DMS53 (cell line): ENCODE results near the gene MOB3B.
A peak's percentile ranks its signal among the peaks of the same experiment; 100 is the strongest.
"Not testable (repeated sequence)": the region's sequence is repeated elsewhere in the genome, so short reads cannot be mapped to it uniquely, and the experiment has no call there.

Source experiments
- DNase-seq: peaks from one replicate; lab custom pipeline; 2025; lab: John Stamatoyannopoulos, UW

MOB3B gene

GRCh38 chr9:27475057-27475595 lies 54.5 kb downstream of the MOB3B start:
- no peak for DNase-seq

GRCh38 chr9:27474305-27474704 lies 55.3 kb downstream of the MOB3B start:
- no peak for DNase-seq

- no peak for DNase-seq
These were observed 56.5 kb downstream of the MOB3B start for GRCh38 chr9:27473111-27473529.

DNA sequence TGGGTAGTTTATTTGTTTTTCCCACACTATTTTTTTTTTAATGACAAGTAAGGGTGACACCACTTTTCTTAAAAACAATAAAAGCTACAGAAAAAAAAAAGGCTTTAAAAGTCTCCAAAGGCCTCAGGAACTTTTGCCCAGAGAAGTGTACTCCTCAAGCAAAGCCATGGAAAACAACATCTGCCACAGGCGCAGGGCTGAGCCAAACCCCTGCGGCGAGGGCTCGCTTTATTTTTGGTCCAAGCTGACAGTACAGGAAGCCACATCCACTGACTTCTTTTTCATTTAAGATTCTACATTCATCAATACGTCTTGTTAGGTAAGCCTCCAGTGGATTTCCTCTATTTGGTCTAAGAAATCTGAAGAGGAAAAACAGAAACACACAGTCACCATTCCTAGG lies 57.4 kb downstream of the MOB3B start:
- DNase-seq = no peak

DNA sequence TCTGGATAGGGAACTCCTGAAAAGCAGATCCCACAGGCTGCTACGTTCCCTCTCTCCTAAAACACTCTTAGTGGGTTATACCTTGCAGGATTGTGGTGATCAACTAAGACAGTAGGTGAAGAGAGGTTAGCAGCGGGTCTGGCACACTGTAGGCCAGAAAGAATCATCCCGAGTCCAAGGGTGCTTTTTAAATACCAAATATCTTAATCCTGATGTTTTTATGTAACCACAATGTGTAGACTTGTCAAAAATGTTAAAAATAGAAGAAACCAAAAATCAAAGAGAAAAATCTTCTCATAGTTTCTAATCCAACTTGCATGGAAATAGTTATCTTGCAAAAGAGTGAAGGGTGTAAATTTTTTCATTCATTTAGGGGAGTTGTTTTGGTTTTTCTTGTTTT lies 57.8 kb downstream of the MOB3B start:
- no peak for DNase-seq

DNA sequence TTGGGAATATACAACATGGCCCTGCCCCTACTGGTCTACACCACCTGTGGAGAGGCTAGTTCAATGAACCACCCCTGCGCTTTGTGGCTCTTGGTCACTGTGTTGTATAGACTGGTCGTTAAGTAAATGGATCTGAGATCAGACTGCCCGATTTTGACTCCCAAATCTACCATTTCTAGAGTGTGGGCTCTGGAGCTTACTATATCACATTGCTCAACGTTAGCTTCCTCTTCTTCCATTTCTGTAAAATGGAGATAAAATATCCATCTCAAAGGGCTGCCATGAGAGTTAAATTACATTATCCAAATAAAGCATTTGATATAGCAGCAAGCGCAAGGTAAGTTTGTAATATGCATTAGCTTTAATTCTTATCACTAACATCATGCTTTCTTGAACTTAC lies 58.2 kb downstream of the MOB3B start:
- no peak for DNase-seq

GRCh38 chr9:27470291-27470856 lies 59.2 kb downstream of the MOB3B start:
- no peak for DNase-seq

DNA sequence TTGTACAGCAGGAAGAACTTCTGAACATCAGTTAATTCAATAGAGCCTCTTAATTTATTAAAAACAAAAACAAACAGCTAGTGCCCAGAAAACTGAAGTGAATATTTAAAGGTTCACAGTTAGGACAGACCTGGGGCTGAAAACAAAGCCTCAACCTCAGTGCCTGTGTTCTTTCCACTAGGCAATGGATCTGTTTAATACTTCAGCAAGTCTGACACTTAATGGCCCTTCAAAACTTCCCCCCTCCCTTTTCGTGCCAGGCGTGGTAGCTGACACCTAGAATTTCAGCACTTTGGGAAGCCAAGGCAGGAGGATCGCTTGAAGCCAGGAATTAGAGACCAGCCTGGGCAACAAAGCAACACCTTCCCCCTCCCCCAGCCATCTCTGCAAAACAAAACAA lies 60.1 kb downstream of the MOB3B start:
- no peak for DNase-seq

- no peak for DNase-seq
These were observed 61.0 kb downstream of the MOB3B start for GRCh38 chr9:27468462-27469110.

DNA sequence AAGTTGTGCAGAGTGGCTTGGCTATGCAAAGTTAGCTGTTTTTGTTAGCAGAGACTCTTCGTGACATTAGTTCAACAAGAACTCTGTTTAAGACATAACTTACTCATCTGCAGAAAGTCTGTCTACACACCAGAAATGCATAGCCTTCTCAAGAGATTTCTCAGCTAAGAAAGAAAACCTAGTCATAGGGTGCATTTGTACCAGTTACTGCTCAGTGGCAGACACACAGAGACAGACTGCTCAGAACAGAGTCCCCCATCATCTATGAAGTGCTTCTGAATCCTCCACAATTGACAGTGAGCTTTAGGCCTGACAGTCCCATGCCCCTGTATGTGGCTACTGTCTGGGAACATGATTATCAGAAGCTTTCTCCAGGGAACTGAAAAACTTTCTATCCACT lies 61.6 kb downstream of the MOB3B start:
- DNase-seq = no peak

DNA sequence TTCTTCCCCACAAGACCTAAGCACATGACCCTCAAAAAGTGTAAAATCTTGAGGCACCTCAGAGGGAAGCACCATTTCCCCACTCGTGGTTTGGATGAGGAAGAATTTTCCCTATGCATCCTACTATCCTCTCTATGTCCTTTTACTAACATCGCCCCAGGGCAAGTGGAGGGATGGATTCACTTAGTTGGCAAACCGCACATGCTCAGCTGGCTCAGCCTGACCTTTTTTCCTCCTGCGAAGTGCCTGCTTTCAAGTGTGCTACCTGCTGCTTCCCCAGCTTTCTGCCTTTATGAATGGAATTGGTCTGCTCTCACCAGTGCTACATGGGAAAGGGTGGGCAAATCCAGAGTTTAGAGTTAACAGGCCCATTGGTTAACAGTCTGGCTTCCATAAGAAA lies 62.1 kb downstream of the MOB3B start:
- DNase-seq = no peak

DNA sequence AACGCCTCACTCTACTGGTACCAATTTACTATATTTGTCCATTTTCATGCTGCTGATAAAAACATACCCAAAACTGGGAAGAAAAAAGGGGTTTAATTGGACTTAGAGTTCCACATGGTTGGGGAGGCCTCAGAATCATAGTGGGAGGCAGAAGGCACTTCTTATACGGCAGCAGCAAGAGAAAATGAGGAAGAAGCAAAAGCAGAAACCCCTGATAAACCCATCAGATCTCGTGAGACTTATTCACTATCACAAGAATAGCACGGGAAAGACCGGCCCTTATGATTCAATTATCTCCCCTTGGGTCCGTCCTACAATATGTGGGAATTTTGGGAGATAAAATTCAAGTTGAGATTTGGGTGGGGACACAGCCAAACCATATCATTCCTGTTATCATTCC lies 63.1 kb downstream of the MOB3B start:
- DNase-seq = not testable (repeated sequence)

- DNase-seq = peak; percentile 14
These were observed 64.7 kb downstream of the MOB3B start for GRCh38 chr9:27464950-27465349.

DNA sequence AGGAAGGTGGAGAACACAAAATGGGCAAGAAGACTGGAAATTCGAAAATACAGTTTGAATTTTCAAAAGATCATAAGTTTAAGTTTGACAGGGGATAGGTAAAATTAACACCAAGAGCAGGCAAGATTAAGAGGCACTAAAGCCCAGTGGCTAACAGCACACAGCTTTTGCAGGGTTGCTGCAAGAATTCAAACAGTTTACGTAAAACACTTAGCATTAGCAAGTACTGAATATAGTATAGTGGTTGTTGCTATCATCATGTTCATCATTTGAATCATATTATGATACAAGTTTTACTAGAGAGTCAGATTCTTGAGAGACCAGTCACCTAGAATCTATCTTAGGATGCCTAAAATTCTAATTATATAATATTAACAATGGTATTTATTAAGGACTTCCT lies 66.8 kb downstream of the MOB3B start:
- DNase-seq = no peak

GRCh38 chr9:27462434-27462833 lies 67.2 kb downstream of the MOB3B start:
- no peak for DNase-seq

DNA sequence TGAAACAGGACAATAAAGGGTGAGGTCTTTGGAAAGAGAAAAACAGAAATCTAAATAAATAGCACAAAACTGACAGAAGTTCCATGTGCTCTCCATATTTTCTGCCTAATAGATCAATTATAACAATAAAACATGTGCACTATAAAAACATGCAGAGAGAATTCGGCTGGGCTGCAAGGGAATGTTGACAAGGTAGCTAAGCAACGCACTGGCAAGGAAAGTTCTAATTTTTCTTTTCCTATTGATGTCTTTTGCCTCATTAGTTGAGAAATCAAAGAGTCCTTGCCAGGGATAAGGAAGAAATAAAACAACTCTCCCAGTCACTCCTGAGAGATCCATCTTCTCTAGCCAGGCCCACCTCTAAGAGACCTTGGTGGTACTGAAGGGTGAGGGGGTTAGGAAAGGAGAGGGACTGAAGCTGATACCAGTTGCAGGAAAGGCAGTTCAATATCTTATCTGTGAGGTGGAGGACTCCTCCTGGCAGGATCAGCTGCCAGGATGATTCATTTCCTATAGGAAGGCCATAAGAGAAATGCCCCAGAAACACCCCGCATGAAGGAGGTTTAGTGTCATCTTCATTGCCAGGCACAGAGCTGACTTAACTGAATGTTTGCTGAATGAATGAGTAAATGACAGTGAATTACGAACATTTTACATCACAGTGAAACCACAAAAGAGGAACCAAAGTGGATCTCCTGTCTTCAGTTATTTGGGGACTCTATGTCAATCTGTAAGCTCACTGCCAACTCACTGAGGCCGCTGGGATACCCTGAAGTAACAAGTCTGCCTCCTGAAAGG lies 69.2 kb downstream of the MOB3B start:
- DNase-seq = peak; percentile 15

DNA sequence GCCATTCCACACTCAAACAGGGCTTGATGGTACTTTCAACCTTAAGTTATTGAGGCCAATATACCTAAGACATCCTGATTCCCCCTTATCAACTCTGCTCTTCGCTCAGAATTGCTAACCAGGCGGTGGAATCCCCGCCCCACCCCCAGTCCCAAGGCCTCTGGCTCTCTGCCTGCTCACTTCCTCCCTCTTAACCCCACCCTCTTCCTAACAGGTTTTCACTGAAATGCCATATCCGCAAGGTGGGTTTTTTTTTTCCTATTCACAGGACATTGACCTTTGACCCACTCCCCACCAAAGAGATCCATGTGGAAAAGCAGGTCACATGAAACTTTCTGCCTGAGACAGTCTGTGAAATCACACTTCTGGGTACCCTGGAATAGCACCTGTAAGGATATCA lies 72.2 kb downstream of the MOB3B start:
- no peak for DNase-seq

GRCh38 chr9:27453860-27454553 lies 75.6 kb downstream of the MOB3B start:
- DNase-seq = no peak

DNA sequence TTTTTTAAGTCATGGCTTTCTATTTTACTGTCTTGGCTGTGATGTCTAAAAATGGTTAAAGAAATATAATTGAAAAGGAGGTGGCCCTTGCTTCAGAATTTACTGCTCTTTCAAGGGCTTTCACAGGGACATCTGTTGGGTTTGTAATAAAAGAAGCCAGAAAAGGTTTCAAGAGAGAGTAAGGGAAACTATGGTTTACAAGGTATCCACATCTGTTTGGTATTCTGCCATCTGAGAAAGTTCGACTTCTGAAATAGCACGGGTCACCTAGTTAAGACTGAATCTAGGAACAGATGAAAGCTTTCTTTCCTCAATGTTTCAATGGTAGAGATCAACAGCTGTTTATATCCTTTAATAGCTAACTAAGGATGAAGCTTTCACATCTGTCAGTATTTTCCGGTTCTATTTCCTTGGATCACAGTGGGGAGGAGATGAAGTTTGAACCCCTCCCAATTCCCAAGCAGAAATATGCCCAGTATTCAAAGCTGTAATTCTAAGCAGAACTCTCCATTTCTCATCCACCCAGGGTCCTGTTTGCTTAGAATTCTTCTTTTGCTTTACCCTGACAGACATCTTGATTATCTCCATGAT lies 78.3 kb downstream of the MOB3B start:
- no peak for DNase-seq

DNA sequence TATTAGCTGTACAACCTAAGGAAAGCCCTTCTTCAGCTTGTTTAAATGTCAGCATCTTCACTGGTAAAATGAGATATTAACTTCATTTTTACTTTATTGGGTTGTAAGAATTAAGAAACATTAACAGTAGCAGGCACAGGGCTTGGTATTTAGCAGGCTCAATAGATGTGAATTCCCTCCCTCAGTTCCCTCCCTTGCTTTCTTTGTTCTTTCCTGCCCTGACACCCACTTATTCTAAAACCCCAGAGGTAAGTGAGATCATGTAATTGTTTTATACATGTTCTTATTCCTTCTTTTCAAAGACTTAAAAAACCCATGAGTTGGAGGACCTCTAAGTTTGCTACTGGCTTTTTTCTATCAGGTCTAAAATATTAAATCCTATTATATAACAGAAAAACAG lies 78.9 kb downstream of the MOB3B start:
- no peak for DNase-seq

GRCh38 chr9:27448356-27448755 lies 81.3 kb downstream of the MOB3B start:
- not testable (repeated sequence) for DNase-seq

DNA sequence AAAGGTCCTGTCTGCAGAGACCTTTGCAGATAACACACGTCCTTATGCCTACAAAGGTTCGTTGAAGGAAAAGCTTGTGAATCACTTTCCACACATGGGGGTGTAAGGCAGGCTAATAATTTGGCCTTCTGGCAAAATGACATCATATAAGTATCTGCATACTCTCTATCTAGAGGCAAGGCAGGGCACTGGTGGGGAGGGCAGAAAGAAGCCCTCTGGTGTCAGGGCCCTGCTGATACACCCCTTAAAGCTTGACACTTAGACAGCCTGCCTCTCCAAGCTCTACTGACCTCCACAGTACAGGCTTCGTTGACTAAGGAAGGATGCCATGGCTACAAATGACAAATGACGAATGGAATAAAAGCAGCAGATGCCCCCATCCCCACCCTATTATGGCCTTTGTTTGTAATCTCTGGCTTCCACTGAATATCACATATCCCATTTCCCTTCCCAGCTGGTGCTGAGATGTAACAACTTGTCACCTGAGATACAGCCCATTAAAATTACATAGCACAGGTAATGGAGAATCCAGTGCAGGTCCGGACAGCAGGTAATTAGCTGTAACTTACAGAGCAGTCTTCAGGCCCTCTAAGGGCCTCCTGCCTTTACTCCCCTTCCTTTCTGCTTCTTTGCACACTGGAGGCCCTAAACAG lies 82.5 kb downstream of the MOB3B start:
- no peak for DNase-seq
